GM19468 (cell line): ENCODE results near the gene ADAM19.
A peak's percentile ranks its signal among the peaks of the same experiment; 100 is the strongest.

ENCODE experiments used
- ATAC-seq: cut with Tn5 transposase; IDR thresholded peaks from one replicate; pipeline ENCODE4 v1.9.1; 2021; ENCODE audit warnings: mild to moderate bottlenecking, moderate library complexity, moderate number of reproducible peaks; ENCODE audit not compliant: unreplicated experiment; ENCODE audit errors: extremely low read depth

Gene ADAM19

DNA sequence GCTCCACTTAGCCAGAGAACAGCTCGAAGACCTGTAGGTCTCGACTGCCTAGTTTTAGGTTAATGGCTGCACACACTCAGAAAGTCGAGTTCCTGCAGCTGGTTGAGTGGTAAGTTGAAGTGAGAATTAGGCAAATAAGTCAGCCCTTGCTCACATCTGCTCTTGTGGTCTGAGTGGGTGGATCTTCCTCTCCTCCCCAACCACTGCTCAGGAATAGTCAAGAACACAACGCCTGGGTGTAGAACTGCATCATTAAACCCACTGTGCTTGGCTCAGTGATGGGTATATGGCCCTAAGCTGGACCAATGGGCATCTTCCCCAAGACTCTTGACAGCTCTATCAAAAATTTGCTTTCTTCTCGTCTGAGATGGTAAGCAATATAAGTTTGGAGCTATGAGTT, 20.9 kb upstream of the ADAM19 start:
- ATAC-seq, result peak; percentile 85

GRCh38 chr5:157594675-157595459, 19.3 kb upstream of the ADAM19 start:
- ATAC-seq, result no peak

GRCh38 chr5:157594257-157594656, 18.7 kb upstream of the ADAM19 start:
- no peak for ATAC-seq

DNA sequence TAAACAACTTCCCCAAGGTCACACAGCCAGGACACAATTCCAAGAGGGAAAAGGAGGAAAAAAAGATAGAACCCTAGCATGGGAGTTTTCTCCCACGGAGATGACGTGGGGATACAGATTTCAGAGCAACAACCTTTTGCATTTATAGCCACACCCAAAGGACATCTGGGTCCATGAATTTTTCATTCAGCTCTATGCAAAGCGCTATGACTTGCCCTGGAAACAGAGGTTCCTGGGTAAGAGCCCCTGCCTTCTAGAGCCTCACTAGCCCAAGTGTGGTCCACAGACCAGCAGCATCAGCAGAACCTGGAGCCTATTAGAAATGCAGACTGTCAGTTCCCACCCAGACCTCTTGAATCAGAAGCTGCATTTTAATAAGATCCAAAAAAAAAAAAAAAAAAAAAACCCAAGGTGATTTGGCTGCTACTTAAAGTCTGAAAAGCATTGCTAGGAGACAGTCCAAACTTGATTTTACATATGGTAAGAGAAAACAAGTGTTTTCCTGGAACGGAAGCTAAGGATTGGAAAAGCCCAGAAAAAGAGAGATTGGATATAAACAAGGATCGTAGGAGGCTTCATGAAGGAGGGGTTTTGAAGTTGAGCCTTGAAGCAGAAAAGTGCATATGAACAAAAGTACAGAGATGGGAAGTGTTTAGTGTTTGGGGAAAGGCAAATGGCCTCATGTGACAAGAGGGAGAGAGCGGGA, 17.6 kb upstream of the ADAM19 start:
- ATAC-seq, result no peak

DNA sequence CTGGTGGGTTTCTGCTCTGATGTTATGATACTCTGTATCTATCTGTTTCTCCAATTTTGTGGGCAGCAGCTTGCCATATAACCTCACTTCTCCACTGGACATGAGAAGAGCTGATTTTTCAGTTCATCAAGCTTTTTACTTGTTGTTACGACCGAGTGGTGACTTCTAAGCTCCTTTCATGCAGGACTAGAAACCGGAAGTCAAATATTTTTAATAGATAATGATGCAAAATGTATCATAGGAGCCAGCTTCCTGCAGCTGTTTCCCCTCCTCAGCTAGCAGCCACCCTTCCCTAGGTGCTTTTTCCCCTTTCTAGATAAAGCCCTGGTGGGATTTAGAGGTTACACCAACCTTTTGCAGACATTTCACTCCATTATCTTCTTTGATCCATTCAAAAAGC, 17.0 kb upstream of the ADAM19 start:
- ATAC-seq, result no peak

- no peak for ATAC-seq
Observed at GRCh38 chr5:157590478-157590877, 14.9 kb upstream of the ADAM19 start.

DNA sequence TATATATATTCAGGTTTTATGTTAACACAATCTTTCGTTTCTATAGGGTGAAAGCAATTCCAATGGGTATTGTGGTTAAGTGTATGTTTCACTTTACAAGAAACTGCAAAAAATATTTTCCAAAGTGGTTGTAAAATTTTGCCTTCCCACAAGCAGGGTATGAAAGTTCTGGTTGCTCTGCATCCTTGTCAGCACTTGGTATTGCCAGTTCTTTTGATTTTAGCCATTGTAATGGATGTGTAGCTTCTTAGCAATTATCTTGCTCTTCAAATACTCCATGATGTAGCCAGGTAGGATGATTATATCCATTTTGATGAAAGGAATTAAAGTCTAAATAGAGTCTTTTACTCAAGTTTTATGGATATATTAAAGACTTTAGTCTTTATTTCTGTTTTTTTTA, 9.1 kb upstream of the ADAM19 start:
- ATAC-seq, result no peak

DNA sequence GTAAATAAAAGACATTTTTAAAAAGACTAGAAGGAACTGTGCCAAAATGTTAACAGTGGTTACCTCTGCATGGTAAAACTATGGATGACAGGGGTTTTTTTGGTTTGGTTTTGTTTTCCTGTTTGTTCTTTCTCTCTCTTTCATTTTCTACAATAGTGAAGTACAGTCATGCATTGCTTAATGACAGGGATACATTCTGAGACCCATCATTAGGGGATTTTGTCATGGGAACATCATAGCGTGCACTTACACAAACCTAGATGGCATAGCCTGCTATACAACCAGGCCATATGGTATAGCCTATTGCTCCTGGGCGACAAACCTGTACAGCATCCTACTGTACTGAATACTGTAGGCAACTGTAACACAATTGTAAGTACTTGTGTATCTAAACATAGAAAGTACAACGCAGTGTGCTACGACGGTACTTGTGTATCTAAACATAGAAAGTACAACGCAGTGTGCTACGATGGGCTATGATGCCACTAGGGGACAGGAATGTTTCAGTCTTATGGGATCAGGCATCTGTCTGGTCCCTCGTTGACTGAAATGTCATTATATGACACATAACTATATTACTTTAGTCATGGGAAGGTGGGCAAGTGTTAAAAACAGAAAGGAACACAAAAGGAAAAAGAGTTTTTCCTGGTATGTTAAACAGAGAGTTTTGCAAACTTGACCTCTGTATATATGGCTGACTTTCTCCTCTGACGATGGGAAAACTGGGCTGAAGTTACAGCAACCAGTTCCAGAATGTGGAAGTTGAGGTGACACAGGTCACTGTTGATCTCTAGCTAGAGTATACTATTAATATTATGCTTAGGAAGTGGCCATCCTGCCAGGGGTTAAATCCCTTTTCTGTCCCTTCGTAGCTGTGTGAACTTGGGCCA, 7.4 kb upstream of the ADAM19 start:
- peak; percentile 70 for ATAC-seq

GRCh38 chr5:157581901-157582300, 6.3 kb upstream of the ADAM19 start:
- ATAC-seq, result no peak

GRCh38 chr5:157578079-157578780, 2.7 kb upstream of the ADAM19 start:
- no peak for ATAC-seq

DNA sequence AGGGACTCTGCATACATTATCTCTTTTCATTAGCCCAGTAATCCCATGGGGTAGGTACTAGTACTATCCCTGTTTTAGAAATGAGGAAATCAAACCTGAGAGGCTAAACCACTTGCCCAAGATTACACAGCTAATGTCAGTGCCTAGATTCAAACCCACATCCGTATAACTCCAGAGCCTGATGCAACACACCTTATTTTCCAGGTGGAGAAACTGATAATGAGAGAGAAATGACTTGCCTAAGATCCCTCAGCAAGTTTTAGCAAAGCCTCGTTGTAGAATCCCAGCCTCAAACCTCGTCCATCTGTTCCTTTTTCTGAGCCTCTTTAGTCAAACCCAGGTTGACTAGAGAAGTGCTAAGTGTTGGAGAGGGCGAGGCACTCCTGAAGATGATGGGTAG, 1.1 kb upstream of the ADAM19 start:
- no peak for ATAC-seq

- no peak for ATAC-seq
Observed at GRCh38 chr5:157574456-157575380, 857 bp downstream of the ADAM19 start.

DNA sequence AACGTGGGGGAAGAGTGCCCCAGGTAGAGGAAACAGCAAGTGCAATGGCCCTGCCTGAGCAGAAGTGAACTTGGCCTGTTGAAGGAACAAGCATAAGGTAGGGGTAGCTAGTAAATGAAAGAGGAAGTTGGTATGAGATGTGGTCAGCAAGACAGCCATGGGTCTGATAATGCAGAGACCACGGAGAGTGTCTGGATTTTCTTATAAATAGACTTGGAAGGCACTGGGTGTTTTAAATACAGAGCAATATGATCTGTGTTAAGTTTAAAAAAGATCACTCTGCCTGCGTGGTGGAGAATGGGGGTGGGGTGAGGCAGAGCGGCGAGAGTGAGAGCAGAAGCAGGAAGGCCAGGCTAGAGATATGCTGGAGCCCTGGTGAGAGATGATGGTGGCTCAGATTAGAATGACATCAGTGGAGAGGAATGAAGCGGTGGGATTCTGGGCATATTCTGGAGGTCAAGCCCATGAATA, 4.2 kb downstream of the ADAM19 start:
- peak; percentile 82 for ATAC-seq

- ATAC-seq, result no peak
Observed at GRCh38 chr5:157570531-157571200, 4.9 kb downstream of the ADAM19 start.

DNA sequence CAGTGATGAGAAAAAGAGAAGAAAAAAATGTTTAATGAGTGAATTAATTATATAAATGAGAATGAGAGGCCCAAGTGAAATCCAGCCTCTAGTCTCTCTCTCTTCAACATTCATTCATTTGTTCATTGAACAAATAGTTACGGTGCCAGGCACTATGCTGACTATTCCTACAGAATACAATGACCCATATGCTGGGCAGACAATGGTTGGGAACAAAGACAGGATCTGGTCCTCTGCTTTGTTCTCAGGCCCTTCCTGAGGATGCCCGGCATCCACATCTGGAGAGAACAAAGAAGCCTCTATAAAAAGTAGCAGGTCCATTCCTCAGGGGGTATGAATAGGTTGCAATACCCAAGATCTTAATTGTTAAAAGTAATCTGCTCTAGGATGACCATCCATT, 6.9 kb downstream of the ADAM19 start:
- no peak for ATAC-seq

- no peak for ATAC-seq
Observed at GRCh38 chr5:157568222-157568621, 7.4 kb downstream of the ADAM19 start.

- ATAC-seq, result no peak
Observed at GRCh38 chr5:157566902-157567489, 8.6 kb downstream of the ADAM19 start.
